Measurements from ENCODE around the gene PAQR9. TPM values are rescaled to one million over a fixed set of nuclear protein-coding genes. Genes with fewer than 3 reads are reported as not detected.

PAQR9 gene
- total and polyA plus RNA-seq, 2 donors (not counting 3 experiments of a cell fraction or from before 2014, with no cell fraction given), result not detected

GRCh38 chr3:142913432-142913831 is 50.0 kb downstream of the PAQR9 start:
- Histone ChIP-seq H3K27me3 (ENCODE audit: control insufficient read depth in 2 of 2, insufficient read depth in 2 of 2, low read length in 2 of 2) (peaks cover 3 to 6% of the 10 kb centered on the region in 2 experiments), H3K4me2 (ENCODE audit: insufficient read depth, low read length) (no peak overlapping the region), H3K79me2 (ENCODE audit: control insufficient read depth, insufficient read depth, low read length) (no peaks in the 10 kb centered on the region), H4K20me1 (replicated peaks; ENCODE audit: control insufficient read depth, extremely low read depth, insufficient read depth, low read length) (no peaks in the 10 kb centered on the region), H3K9ac (replicated peaks; ENCODE audit: extremely low read depth, insufficient read depth, low read length) (no peak overlapping the region), H3K9me1 (replicated peaks; ENCODE audit: control insufficient read depth, extremely low read depth, insufficient read depth, low read length) (no peaks in the 10 kb centered on the region), H3K4me1 (ENCODE audit: control insufficient read depth, extremely low read depth, insufficient read depth, low read length) (no peaks in the 10 kb centered on the region), H3K27ac (ENCODE audit: insufficient read depth, low read depth, low read length) (no peak overlapping the region), H3K36me3 (ENCODE audit: control insufficient read depth in 2 of 2, extremely low read depth in 1 of 2, insufficient read depth in 2 of 2, low read length in 2 of 2) (no peaks in the 10 kb centered on the region), H2AFZ (ENCODE audit: low read depth, low read length) (no peak overlapping the region), H3K4me3 (replicated peaks in 1 of 3; ENCODE audit: insufficient read depth in 1 of 3, low read depth in 1 of 3, low read length in 3 of 3) (no peak overlapping the region), H3K9me3 (replicated peaks; ENCODE audit: control insufficient read depth, insufficient read depth, low read length) (no peaks in the 10 kb centered on the region)
- intact Hi-C loops (cut with micrococcal nuclease), result no loop called here
- ChIA-PET POLR2A (no interaction called here), CTCF (no interaction called here)
- FAIRE-seq (no peak), DNase-seq (ENCODE audit: low read depth, low spot score) (no peak)
- dilution Hi-C loops (cut with MboI; ENCODE audit: extremely low pct_ligation_motif_present, low sequenced_read_pairs), result no loop called here
- BruUV-seq (replicated peaks), result no TSS peak
- TF ChIP-seq FOS (IDR thresholded peaks at IDR 0.05; ENCODE audit: borderline replicate concordance, insufficient read depth, low read length) (no peak), JUN (IDR thresholded peaks at IDR 0.05; ENCODE audit: borderline replicate concordance, insufficient read depth, insufficient read length, low read depth) (no peak)

- Histone ChIP-seq H3K4me3 (replicated peaks in 1 of 3; ENCODE audit: insufficient read depth in 1 of 3, low read depth in 1 of 3, low read length in 3 of 3) (no peak overlapping the region), H3K9me3 (replicated peaks; ENCODE audit: control insufficient read depth, insufficient read depth, low read length) (no peaks in the 10 kb centered on the region), H3K79me2 (ENCODE audit: control insufficient read depth, insufficient read depth, low read length) (no peaks in the 10 kb centered on the region), H3K4me1 (ENCODE audit: control insufficient read depth, extremely low read depth, insufficient read depth, low read length) (no peaks in the 10 kb centered on the region), H3K27ac (ENCODE audit: insufficient read depth, low read depth, low read length) (no peak overlapping the region), H3K9me1 (replicated peaks; ENCODE audit: control insufficient read depth, extremely low read depth, insufficient read depth, low read length) (no peaks in the 10 kb centered on the region), H3K27me3 (ENCODE audit: control insufficient read depth in 2 of 2, insufficient read depth in 2 of 2, low read length in 2 of 2) (peaks cover 3 to 5% of the 10 kb centered on the region in 2 experiments), H2AFZ (ENCODE audit: low read depth, low read length) (no peak overlapping the region), H4K20me1 (replicated peaks; ENCODE audit: control insufficient read depth, extremely low read depth, insufficient read depth, low read length) (no peaks in the 10 kb centered on the region), H3K4me2 (ENCODE audit: insufficient read depth, low read length) (no peak overlapping the region), H3K36me3 (ENCODE audit: control insufficient read depth in 2 of 2, extremely low read depth in 1 of 2, insufficient read depth in 2 of 2, low read length in 2 of 2) (no peaks in the 10 kb centered on the region), H3K9ac (replicated peaks; ENCODE audit: extremely low read depth, insufficient read depth, low read length) (no peak overlapping the region)
- DNase-seq (ENCODE audit: low read depth, low spot score), result no peak
- ChIA-PET CTCF (no interaction called here), POLR2A (no interaction called here)
- dilution Hi-C loops (cut with MboI; ENCODE audit: extremely low pct_ligation_motif_present, low sequenced_read_pairs), result no loop called here
- intact Hi-C loops (cut with micrococcal nuclease), result no loop called here
- no TSS peak for BruUV-seq (replicated peaks)
- TF ChIP-seq POLR2AphosphoS5 (IDR thresholded peaks at IDR 0.05; ENCODE audit: insufficient read depth, low read depth, low read length), result no peak
- TF ChIP-seq GATA2 (IDR thresholded peaks at IDR 0.05; ENCODE audit: insufficient read depth, insufficient read length, low read depth, low read length), result no peak
- no peak for TF ChIP-seq MYC (IDR thresholded peaks at IDR 0.05; ENCODE audit: low read depth, low read length)
- TF ChIP-seq POLR2A (IDR thresholded peaks at IDR 0.05; ENCODE audit: low read depth, low read length), result no peak
- TF ChIP-seq FOS (IDR thresholded peaks at IDR 0.05; ENCODE audit: borderline replicate concordance, insufficient read depth, low read length), result no peak
- no peak for TF ChIP-seq CTCF (IDR thresholded peaks at IDR 0.05; ENCODE audit: extremely low read depth in 1 of 2, insufficient read depth in 1 of 2, low read depth in 1 of 2, low read length in 2 of 2)
- TF ChIP-seq EZH2 (IDR thresholded peaks at IDR 0.05; ENCODE audit: borderline replicate concordance, low read depth, low read length, severe bottlenecking), result no peak
- no peak for TF ChIP-seq JUN (IDR thresholded peaks at IDR 0.05; ENCODE audit: borderline replicate concordance, insufficient read depth, insufficient read length, low read depth)
- TF ChIP-seq, protein P1, sequence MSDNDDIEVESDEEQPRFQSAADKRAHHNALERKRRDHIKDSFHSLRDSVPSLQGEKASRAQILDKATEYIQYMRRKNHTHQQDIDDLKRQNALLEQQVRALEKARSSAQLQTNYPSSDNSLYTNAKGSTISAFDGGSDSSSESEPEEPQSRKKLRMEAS (IDR thresholded peaks at IDR 0.05; ENCODE audit: insufficient read depth, insufficient read length), result no peak
- no peak for FAIRE-seq
Measured at GRCh38 chr3:142912402-142913172, 50.9 kb downstream of the PAQR9 start.

Data from endothelial cell of umbilical vein (primary cell).